HG02852 (cell line): ENCODE measurements around the gene GULP1.
"Not testable (repeated sequence)": the region's sequence is repeated elsewhere in the genome, so short reads cannot be mapped to it uniquely, and the experiment has no call there.

Experiments used
- ATAC-seq: cut with Tn5 transposase; IDR thresholded peaks from one replicate; pipeline ENCODE4 v1.9.1; 2021; ENCODE audit warnings: mild to moderate bottlenecking, moderate library complexity; ENCODE audit not compliant: unreplicated experiment

Gene GULP1

DNA sequence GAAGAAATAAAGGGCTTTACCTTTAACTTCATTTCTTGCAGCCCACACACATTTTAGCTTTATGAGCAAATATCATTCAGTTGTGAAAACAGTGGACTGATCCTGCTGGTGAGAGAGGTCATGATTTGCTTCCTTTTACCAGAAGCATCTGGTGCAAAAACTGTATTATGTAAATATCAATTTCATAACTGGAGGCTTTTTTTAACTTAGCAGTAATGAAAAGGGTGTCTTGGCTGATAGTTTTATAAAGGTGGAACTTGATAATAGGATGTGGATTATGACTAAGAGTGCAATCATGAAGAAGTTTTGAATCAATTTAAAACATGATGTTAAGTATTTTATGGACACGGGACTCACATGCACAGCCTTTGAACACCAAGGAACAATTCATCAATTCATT is 304.4 kb downstream of the GULP1 start:
- no peak for ATAC-seq

DNA sequence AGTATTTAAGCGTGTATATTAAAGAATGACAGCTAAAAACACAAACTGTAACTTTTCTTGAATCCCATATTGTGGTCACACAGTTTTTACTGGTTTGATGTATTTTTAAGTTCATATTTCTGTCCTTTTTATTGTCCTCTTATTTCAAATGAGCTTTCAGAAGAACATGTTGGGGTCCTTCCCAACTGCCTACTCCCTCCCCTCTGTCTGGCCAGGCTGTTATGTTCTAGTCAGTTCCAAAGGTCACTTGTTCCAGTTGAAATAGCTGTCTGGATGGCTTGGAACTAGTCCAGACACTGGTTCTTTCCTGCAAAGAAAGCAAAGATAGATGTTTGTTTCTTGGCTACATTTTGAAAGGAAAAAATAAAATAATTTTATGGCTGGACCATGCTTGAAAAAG is 306.9 kb downstream of the GULP1 start:
- no peak for ATAC-seq

DNA sequence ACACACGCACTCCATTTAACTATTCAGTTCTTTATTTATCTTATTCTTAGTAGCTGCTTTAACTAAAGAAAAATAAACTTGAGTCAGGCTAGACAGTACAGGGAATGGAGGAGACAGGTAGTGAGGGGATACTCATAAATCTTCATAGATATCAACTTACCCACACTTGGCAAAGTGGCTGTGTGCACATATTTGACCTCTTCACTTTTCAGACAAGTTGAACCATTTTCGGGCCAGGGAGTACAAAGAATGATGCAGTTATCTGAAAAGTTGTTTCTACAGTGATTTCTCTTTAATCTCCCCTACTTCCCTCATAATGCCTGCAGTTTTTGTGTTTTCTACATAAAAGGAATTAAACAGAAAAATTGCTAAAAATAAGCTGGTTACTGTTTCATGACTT is 307.5 kb downstream of the GULP1 start:
- no peak for ATAC-seq

DNA sequence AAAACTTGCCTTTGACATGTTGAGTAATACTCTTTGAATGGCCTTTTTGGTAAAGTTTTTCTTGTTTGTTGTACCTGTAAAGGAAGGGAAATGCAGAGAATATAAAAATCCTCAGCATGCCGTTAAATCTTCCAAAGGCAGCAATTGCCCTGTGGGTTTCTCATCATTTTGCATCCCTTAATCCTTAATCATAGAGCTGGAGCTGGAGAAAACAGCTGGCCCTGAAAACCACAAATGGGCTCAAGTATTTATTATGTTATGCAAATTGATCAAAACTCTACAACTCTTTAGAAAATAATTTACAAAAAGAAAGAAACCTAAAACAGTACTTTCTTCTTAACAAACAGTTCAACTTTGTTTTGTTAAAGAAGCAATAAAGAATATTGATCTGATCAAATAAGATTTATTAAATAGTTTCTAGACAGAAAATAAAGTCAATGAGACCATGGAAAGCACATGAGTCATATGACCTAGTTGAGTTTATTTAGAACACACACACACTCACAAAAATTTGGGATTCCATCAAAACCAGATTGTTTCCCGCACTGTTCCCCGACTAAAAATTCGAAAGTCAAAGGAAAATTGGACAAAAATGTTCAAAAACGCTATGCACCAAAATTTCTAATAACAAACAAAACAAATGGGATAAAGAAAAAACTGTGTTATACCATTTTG is 309.0 kb downstream of the GULP1 start:
- no peak for ATAC-seq

DNA sequence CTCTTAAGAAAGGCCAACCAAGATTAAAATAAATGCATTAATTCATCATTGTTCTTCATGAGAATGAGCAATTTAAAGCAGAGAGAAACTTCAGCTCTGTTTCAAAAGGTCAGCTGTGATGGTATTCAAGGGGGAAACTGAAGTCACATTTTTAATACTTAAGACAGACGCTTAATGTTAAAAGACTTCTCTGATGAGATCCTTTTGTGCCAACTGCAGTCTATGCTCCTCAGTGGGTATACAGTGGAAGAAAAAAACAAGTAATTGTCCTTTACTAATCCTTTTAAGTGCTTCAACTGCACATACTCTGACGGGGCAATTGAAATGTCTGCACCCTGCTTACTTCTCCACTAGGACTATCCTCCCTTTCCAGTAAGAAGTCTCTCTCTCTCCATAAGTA is 309.7 kb downstream of the GULP1 start:
- ATAC-seq: no peak

DNA sequence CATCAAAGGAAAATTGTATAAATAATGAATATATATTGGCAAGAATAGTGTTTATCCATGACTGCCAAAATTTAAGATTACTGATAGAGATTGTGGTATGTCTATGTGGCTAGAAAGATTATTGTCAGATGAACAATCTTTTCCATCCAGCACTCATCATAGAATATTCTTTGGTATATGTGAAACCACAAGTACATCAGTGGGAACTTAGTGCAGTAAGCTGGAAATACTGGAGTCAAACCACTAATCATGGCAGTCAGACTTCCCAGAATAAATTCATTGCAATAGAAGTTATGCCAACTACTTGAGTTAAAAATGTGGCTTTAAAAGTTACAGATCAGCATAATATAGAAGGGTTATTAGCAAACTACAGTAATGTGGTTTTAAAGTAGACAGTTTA is 310.3 kb downstream of the GULP1 start:
- no peak for ATAC-seq

DNA sequence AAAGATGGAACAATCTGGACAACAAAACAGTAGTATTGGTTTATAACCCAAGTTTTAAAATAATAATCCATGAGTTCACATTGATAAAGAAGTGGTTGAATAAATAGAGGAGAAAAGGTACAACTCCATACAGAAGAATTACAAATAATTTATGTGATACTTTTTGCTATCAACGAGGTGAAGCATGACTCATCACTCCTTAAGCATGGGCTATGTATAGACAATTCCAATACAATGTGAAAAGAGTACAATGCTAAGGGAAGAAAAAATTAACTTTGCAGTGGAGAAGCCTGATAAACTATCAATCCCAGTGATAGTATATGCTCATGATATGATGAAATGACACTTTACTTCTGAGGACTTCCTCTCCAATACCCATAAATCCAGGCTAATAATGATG is 312.9 kb downstream of the GULP1 start:
- no peak for ATAC-seq

DNA sequence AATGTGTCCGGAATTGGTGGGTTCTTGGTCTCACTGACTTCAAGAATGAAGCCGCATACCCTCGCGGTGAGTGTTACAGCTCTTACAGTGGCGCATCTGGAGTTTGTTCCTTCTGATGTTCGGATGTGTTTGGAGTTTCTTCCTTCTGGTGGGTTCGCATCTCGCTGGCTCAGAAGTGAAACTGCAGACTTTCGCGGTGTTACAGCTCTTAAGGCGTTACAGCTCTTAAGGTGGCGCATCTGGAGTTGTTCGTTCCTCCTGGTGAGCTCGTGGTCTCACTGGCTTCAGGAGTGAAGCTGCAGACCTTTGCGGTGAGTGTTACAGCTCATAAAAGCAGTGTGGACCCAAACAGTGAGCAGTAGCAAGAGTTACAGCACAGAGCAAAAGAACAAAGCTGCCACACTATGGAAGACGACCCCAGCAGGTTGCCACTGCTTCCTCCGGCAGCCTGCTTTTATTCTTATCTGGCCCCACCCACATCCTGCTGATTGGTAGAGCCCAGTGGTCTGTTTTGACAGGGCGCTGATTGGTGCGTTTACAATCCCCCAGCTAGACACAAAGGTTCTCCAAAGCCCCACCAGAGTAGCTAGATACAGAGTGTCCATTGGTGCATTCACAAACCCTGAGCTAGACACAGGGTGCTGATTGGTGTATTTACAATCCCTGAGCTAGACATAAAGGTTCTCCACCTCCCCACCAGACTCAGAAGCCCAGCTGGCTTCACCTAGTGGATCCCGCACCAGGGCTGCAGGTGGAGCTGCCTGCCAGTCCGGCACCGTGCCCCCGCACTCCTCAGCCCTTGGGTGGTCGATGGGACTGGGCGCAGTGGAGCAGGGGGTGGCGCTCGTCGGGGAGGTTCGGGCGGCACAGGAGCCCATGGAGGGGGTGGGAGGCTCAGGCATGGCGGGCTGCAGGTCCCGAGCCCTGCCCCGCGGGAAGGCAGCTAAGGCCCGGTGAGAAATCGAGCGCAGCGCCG is 314.2 kb downstream of the GULP1 start:
- ATAC-seq: not testable (repeated sequence)

DNA sequence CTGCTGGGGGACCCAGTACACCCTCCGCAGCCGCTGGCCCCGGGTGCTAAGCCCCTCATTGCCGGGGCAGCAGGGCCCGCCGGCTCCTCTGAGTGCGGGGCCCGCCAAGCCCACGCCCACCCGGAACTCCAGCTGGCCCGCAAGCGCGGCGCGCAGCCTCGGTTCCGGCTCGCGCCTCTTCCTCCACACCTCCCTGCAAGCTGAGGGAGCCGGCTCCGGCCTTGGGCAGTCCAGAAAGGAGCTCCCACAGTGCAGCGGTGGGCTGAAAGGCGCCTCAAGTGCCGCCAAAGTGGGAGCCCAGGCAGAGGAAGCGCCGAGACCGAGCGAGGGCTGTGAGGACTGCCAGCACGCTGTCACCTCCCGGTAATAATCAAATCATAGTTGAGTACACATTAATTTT is 314.9 kb downstream of the GULP1 start:
- not testable (repeated sequence) for ATAC-seq

DNA sequence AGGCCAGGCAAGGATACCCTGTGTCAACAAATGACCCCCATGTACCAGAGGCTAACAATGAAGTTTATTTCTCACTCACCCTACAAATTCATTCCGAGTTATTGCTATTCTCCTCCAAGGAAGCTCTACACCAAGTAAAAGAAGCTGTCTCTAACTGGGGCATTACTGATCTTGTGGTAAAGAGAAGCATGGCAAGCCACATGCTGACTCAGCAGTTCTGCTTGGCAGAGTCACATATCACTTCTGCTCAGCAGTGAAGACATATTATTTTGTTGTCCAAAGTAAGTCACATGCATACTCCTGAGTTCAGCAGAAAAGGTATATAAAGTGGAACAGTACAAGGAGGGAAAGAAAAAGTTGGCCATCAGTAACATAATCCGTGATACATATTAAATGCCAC is 315.8 kb downstream of the GULP1 start:
- no peak for ATAC-seq

DNA sequence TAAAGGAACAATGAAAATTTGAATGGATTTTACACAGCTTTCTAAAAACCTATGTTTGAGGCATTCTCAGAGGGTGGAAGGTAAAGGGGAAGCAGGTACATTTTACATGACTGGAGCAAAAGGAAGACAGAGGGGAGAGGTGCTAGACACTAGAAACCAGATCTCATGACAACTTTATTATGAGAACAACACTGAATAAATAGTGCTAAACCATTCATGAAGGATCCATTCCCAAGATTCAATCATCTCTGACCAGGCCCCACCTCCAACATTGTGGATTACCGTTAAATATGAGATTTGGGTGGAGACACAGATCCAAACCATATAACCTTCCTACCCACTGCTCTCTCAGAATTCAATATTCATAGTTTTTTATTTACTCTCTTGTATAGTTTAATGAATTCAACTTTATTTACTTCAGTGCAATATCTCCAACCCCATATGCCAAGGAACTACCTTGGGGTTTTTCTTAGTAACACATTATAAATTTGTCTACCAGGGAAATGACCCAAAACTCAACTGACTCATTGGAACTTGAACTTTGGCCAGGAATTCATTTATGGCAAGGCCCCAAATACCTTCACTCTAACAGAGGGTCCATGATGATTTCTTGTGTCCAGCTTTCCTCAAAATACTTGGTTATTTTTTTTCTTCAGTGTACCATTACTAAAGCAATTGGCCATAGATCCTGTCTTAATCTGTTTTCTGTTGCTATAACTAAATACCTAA is 317.8 kb downstream of the GULP1 start:
- no peak for ATAC-seq

DNA sequence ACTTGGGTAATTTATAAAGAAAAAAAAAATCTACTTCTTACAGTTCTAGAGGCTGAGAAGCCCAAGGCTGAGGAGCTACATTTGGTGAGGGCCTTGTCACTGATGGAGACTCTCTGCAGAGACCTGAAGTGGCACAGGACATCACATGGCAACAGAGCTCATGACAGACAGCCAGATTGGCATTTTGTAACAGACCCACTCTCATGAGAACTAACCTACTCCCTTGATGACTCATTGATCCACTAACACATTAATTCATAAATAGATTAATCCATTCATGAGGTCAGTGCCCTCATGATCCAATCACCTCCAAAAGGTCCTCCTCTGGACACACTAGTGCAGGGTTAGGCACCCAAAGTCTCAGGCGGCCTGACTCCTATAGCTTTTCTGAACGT is 318.4 kb downstream of the GULP1 start:
- ATAC-seq: no peak

DNA sequence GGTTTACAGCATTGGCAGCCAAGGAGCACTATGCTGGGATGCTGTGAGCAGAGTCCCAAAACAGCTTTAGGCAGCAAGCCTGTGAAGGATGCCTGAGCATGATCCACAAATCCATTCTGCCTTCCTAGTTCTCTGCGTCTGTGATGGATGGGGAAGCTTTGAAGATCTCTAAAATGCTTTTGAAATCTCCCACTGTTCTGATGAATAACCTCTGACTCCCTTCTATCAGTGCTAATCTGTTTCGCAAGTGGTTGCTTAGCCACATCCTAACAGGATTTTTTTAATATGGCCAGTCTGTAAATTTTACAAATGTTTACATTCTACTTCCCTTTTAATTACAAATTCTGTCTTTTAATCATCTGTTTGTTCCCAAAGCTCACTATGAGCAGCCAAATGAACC is 319.2 kb downstream of the GULP1 start:
- ATAC-seq: no peak

DNA sequence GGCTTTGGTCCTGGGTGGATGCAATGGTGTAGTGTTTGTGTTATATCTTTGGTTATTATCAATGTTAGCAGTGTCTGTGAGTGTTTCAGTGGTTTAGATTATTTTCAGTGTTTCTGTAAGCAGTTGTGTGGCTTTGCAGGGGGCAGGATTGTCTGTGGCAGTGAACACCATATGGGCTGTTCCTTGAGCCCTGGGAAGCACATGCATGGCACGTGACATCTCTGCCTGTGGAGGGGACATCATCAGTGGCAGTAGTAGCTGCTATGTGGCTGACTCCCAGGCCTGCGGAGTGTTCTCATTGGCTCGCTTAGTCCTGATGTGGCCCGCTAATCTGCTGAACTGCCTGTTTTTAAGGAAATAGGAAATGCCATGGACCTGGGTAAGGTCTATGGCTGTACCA is 327.5 kb downstream of the GULP1 start:
- ATAC-seq: no peak

DNA sequence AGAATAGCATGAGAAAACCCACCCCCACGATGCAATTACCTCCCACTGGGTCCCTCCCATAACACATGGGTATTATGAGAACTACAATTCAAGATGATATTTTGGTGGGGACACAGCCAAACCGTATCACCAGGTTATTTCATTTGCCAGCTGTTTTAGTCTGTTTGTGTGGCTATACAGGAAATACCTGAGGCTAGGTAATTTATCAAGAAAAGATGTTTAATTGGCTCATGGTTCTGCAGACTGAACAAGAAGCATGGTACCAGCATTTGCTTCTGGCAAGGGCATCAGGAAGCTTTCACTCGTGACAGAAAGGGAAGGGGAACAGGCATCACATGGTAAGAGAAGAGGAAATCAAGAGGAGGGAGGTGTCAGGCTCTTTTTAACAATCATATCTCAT is 329.2 kb downstream of the GULP1 start:
- ATAC-seq: no peak

DNA sequence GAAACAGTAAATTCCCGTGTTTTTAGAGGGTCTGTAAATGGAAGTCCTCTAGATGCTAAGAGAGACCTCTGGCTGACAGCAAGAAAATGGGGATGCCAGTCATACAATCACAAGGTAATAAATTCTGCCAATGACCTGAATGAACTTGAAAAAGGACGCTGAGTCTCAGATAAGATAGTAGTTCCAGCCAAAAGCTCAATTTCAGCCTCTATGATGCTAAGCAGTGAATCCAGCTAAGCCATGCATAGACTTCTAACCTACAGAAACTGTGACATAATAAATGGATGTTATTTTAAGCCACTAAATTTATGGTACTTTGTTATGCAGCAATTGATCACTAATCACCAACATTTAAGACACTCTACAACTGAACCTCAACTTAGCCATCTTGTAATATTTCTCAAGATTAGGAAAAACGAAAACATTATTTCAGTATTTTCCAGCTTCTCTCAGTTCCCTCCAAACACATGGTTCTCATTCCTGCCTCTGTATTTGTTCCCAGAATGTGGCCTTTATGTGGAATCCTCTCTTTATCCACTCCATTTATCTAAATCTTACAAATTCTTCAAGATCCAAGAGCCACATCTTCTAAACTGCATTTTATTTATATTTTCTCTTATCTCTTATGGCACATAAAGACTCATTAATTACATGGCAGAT is 331.1 kb downstream of the GULP1 start:
- no peak for ATAC-seq

DNA sequence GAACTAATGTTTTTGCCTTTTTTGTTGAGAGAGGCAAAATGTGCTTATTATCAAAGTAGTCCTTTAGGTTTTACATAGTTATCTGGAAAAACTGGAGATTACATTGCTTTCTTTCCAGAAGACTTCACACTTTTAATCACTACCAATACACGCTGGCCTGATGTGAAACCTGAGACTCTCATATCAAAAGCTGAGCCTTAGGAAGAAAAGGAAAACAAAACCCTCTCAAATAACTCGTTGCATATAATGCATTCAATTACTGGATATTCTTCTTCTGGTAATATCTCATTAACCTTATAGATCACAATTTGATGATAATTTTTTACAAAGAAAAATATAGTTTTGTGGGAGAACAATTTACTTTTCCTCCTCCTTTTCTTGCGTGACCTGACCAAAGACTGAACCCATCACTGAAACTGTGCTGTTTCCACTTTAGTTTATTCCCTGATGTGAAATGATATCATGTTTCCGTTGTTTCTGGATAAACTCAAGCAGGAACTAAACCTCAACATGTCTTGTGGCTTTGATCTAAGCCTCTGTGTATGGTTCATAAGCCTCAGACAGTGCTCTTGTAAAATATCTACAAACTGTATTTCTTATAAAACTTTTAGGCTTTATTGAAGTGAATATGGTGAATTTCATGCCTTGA is 332.4 kb downstream of the GULP1 start:
- ATAC-seq: no peak

DNA sequence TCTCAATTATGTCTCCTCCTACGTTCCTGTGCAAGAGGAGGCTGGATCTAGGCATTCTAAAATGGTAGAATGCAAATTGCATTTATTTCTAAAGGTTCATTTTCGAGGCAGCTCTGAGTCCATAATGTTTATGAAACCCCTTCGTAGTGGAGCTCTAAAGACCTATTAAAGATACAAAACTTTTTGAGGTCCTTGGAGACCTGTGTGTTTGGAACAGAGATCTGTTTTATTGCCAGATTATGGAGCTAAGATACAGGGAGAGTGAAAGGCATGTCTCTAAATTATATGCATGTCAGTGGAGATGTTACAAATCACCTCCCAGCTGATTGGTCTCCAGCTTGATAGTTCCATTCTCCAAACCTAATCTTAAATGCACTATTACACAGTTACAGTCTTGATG is 335.8 kb downstream of the GULP1 start:
- ATAC-seq: no peak

DNA sequence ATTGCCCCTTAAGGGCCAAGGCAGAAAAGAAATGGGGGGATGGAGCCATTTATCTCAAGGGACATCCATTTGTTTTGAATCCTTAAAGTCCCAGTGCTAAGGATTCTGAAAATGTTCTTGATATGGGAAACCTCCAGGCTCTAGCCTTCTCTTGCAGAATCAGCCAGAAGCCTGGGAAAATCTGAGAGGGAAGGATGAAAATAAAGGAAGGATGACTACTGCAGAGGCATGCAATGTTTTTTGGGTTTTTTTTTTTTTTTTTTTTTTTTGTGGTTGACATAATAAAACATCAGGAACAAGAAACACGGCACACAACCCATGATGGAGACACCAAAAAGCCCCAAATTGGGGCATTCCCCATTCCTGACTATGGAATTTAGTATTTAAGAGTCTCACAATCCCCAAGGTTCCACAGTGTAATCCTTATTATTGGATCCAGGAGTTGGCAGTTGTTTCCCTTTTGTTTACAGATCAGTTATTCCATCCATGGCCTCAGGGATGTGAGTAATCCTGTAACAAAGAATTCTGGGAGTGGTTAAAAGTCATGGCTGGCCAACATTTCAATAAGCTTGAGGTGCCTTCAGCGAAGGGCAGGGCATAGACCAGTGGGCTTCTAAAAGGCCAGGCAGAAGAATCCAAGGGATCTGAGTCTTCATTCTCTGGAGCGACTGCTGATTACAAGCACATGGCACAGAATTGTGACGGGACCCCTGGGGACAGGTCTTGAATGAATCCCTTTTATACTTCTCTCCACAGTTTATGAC is 337.5 kb downstream of the GULP1 start:
- ATAC-seq: no peak
